Stomach (tissue), 4 donors: Measurements from ENCODE around the gene SLC16A13.

ENCODE experiments used
- POLR2A ChIP-seq, 4 donors: fragments of 450-650 bp; IDR thresholded peaks; one replicate each; pipeline ENCODE4 v1.6.1; 2016; ENCODE audit warnings: antibody characterized with exemption in 4 of 4, control low read depth in 2 of 4, mild to moderate bottlenecking in 1 of 4, moderate library complexity in 1 of 4
- POLR2AphosphoS5 ChIP-seq, 3 donors: sonication (generic); formaldehyde crosslinking; IDR thresholded peaks; one replicate each; pipeline ENCODE4 v1.6.1; 2016; ENCODE audit warnings: antibody characterized with exemption in 3 of 3
- TF ChIP-seq, protein P1 (sequence below), 7 experiments: fragments of 450-650 bp in 4 of 7; fragments of 200-600 bp in 3 of 7; sonication (generic) in 3 of 7; IDR thresholded peaks; one replicate each; pipeline ENCODE4 v1.5.1; 2016 to 2019; ENCODE audit warnings: antibody characterized with exemption in 7 of 7, control low read depth in 2 of 7, mild to moderate bottlenecking in 1 of 7

DNA sequence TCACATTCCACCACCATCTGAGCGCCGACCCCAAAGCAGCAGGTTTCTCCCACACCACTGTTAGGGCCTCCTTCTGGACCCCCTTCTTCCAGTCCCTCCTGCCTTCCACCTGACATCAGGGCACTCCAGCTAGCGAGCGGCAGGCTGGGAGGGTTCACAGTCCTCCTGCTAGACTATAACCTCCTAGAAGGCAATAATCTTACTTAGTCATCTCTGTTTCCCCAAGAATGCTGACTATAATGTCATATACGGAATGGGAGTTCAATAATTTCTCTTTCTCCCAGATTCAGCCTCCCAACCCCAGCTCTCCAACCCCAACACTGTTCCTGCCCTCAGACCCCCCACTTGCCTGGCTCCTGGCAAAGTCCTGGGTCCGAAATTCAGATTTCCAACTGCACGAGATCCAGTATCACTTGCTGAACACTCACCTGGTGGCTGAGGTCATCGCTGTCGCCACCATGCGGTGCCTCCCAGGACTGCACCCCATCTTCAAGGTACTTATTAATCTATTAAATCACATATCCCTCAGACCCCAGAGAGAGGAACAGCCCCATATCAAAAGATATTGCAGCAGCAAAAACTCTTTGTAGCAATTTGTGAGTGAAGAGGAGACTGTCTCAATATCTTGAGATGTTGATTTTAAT, 34.4 kb upstream of the SLC16A13 start:
- TF ChIP-seq, protein P1, sequence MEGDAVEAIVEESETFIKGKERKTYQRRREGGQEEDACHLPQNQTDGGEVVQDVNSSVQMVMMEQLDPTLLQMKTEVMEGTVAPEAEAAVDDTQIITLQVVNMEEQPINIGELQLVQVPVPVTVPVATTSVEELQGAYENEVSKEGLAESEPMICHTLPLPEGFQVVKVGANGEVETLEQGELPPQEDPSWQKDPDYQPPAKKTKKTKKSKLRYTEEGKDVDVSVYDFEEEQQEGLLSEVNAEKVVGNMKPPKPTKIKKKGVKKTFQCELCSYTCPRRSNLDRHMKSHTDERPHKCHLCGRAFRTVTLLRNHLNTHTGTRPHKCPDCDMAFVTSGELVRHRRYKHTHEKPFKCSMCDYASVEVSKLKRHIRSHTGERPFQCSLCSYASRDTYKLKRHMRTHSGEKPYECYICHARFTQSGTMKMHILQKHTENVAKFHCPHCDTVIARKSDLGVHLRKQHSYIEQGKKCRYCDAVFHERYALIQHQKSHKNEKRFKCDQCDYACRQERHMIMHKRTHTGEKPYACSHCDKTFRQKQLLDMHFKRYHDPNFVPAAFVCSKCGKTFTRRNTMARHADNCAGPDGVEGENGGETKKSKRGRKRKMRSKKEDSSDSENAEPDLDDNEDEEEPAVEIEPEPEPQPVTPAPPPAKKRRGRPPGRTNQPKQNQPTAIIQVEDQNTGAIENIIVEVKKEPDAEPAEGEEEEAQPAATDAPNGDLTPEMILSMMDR (IDR thresholded peaks at IDR 0.05): peak in 3 of 7 experiments; percentile 26 to 32 (median 30)
- TF ChIP-seq POLR2A (IDR thresholded peaks at IDR 0.05): no peak
- TF ChIP-seq POLR2AphosphoS5 (IDR thresholded peaks at IDR 0.05): no peak
